Measurements from ENCODE around the gene DNMT3A.

DNMT3A gene

DNA sequence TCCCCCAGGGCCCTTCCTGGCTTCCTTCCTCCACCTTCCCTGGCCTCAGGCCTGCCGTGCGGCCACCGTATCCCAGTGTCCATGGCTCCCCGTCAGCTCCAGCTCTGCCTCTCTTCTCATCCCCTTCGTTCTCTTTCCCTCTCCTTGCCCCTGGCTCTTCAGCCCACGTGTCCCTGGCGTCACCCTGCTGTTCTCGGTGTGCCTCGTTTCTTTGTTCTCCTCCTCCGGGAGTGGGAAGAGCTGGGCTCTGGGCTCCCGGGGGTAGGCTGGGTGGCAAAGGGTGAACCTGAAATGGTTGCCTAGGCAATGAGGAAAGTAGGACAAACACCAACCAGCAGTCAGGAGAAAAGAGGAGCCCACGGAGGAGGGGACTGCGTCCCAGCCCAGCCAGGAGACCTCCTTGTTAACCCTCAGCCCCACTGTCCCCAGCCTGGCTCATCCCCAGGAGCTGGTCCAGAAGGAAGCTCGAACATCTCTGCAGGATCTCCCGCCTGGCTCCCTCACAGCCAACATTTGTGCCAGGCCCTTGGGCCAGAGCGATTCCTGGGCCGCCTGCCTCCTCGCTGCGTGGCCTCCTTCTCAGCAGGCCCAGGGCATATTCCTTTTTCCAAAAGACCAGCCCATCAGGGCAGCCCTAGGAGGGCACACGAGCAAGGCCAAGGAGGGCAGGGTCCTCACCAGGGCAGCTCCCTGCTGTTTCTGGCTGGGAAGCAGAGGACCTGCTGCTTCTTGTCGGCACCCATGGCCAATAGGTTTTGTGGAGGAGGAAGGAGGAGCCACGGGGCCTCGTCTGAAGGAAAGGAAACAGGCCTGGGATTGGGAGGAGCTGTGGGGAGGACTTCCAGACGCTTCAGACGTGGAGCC lies 30.9 kb upstream of the DNMT3A start:
- no peak for DNase-seq

DNA sequence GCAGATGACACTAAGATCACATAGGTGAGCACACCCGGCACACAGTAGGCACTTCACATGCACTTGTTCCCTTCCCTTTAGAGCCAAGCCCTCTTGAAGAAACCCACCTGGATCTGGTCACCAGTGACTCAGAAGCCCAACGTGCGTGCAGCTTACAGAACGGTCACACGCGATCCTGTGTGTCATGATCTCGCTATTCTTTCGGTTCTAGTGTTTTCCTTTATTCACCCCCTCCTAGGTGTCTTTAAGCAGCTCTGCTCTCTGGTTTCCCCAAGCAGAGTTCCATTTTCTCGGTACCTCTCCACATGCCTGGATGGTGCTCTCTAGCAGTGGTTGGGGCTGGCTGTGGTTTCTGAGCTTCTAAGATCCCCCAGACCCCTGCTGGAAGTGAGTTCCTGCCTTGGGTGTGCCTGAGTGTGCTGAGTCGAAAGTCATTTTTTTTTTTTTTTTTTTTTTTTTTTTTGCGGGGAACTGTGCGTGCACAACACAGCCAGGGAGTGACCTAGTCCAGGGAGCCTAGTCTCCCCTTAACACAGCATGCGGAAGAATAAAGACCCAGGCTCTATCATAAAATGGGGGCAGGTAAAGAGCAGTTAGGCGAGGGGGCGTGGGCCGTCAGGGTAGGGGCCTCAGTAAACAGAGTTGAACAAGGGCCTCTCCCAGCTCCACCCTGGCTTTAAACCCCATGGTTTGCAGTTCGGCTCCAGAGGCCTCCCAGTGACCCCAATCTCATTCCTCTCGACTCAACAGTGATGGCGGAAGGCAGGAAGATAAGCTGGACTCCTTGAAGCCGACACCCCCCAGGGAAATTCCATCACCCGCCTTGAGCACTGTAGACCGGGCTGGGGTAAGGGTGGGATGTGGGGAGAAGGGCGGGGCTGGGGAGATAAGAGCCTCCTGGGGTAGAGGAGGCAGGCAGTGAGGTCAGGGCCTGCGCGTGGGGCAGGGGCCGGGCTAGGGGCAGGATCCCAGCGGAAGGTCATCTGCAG lies 29.8 kb upstream of the DNMT3A start:
- no peak for DNase-seq

DNA sequence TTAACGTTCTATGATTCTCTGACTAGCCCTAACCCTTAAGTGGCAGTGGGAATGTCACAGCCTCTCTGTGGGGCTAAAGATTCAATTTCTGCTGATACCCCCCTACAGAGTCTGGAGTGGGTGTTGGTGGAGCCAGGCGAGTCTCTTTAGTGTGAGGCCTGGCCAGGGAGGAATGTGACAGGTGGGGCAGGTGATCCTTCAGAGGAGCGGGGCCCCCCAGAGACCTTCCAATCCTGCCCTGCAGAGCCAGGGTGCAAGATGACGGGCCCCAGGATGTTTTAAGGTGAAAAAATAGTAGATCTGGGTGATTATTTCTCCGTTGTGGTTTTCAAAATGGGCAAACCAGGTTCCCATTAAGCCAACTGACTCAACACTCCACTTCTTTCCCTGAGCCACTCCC lies 28.2 kb upstream of the DNMT3A start:
- DNase-seq, result no peak

DNA sequence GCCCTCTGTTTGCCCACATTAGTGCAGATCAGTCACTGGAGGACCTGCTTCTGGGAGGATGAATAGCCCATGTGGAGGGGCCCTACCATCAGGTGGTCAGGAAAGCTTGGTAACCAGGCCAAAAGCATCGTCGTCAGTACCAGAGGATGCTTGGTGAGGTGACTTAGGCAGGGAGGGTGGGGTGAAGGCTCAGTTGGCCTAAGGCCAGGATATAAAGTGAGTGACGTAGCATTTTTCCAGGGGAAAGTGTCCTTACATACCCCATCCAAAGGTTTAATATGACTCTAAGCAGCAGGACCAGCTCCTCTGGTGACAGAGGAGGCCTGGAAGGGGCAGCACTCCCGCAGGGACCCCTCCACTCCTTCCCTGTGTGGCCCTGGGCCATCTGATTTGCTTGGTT lies 27.7 kb upstream of the DNMT3A start:
- DNase-seq, result no peak

DNA sequence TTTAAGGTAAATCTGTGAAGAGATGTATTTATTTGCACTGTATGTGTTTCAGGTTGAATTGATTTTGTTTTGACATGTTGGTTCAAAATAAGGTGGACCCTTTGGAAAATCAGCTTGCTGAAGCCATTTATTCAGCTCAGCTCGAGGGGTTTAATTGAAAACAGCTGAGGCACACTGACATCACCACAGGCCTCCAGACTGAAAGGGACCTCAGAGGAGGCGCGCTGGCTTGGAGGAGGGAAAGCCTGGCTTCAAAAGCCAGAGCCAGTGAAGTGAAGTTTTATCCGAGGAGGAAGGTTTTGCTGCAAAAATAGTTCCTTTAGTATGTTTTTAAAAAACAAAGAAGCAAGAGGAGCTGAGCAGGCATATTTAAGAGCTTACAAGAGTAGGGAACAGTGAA lies 26.9 kb upstream of the DNMT3A start:
- DNase-seq, result no peak

DNA sequence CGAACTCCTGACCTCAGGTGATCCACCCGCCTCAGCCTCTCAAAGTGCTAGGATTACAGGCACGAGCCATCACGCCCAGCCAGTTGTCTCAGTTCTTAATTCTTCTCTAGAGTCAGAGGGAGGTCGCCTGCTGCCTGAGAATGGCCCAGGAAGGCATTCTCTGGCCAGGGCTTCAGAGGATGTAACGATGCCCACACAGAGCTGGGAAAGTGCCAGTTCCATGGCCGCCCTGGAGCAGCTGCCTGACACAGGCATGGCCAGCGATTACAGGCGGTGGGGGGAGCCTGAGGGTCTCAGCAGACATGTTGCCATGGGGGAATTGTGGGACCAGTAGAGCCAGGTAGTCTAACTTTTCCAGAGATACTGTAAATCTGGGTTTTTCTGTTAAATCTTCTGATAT lies 25.6 kb upstream of the DNMT3A start:
- no peak for DNase-seq

DNA sequence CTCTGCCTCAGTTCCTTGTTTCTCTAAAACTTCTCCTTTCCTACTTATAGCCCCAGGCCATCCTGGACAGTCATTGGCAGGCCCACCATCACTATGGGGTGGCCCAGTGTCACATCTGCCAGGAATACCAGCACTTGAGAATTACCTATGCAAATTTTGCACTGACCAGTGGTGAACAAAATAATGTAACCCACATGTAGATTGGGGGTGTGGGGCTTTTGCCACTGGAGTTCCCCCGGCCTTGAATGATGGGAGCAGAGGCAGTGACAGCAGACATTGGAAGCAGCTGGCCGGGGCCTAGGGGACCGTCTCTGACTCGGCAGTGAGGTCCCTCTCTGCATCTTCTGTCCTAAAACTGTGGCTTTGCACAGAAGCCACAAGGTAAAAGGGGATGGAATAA lies 24.9 kb upstream of the DNMT3A start:
- no peak for DNase-seq

DNA sequence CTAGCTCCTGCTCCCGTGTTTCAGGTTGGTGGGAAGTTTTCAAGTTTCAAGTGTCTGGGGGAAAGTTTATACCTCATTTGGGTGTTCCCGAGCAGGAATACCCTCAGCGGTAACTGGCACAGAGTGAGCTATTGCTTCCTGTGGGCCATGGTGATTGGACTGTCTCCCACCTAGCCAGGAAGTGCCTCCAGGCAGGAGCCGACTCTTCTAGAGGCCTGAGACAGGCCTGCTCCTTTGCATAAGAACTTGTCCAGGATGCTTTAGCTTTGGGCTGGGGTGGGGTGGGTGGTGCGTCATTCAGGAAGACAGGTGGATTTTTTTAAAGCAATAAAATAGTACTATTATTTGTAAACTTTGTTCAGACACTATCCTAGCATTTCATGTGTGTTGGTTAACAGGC lies 23.5 kb upstream of the DNMT3A start:
- DNase-seq, result no peak

DNA sequence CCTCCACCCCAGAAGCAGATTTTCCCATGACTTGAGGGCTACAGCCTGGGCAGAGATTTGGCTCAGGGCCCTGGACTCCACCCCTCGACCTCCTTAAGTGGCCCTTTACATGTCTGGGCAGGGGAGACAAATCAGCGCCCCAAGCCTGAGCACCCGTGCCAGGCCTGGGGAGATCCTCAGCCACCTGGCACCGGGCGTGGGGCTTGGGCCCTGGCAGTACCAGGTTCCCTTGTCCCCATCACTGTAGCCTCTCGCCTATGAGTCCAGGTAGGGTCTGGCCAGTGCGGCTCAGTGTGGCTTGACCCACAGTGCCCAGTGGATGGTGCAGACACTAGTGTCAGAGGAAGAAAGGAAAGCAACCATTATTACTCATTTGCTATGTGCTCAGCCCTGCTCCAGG lies 22.0 kb upstream of the DNMT3A start:
- no peak for DNase-seq

DNA sequence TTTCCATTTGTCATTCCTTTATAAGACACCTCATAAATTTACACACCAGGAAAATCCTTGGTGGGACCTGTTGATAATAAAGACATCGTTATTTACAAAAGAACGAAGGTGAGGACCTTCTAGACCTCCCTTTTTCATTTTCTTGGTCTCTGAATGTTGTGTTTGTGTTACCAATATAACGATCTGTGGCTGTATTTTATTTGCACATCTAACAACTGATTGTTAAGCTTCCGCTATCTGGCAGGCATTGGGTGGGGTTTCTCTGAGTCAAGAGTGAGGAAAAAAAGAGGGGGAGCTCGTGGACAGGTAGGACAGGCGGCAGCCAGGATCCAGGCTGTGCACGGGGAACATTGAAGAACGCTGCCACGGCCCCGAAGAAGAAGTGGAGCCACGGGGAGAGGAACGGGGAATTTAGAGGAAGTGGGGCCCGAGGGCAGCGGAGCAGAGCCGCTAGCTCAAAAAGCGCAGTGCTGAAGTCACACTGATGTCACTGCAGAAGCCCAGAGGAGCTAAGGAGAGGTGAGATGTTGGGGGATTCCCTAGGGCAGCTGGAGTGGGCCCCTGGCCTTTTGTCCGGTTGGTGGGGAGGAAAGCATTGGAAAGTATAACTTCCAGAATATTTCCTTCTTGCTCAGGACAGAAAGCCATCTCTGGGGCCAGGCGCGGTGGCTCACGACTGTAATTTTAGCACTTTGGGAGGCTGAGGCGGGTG lies 20.9 kb upstream of the DNMT3A start:
- DNase-seq, result peak; percentile 43

DNA sequence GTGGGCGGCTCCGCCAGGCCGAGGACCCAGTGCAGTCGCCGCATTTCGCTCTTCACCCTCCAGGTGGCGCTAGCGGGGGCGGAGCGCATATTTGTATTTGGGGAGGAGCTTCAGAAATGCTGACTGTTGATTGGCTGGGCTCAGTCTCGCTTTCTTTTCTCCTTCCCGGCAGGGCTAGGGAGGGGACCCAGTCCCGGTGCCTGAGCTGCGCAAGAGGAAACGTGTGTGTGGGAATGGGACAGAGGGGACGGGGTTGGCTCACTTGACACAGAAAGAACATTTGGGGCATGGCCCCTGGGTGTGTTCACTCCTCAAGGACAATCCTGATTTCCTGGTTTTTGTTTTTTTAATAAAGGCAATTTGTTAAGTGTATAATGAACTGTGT lies 20.3 kb upstream of the DNMT3A start:
- DNase-seq, result peak; percentile 93

DNA sequence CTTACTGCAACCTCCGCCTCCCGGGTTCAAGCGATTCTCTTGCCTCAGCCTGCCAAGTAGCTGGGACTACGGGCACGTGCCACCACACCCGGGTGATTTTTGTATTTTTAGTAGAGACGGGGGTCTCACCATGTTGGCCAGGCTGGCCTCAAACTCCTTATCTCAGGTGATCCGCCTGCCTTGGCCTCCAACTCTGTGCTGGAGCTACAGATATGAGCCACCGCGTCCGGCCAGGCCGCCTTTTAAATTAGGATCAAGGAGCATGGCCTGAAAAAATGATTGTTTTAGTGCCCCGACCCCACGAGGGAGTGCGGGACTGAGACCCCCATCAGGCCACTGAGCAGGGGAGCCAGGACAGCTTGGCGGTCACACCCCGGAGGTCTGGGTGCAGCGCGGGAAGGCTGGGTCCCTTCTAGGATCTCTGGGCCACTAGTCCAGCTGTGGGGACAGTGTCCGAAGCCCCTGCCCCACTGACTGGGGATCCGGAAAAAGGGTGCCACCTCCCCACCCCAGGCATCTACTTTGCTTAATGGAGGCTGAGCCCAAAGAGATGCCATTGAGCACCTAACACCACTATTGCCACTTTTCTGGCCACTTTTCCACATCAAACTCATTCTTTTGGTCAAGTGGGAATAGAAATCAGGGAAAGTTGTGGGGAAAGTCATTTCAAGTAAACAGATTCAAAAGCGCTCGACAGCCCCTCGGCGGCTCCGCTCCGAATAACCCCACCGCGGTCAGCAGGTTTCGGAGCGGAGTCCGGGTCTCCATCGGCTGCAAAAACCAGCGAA lies 19.7 kb upstream of the DNMT3A start:
- no peak for DNase-seq

DNA sequence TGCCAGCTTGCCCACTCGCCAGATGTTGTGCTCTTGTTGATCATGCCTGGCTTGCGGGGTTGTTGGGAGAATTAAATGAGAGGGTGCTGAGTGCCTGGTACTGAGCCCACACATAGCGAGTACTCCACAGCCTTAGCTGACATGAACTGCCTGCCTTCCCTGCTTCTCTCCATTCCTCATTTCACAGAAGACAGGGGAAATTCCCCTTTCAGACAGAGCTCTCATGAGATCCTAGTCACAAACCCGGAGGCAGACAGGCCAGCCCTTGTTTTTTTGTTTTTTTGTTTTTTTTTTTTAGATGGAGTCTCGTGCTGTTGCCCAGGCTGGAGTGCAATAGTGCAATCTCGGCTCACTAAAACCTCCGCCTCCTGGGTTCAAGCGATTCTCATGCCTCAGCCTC lies 17.1 kb upstream of the DNMT3A start:
- DNase-seq, result no peak

DNA sequence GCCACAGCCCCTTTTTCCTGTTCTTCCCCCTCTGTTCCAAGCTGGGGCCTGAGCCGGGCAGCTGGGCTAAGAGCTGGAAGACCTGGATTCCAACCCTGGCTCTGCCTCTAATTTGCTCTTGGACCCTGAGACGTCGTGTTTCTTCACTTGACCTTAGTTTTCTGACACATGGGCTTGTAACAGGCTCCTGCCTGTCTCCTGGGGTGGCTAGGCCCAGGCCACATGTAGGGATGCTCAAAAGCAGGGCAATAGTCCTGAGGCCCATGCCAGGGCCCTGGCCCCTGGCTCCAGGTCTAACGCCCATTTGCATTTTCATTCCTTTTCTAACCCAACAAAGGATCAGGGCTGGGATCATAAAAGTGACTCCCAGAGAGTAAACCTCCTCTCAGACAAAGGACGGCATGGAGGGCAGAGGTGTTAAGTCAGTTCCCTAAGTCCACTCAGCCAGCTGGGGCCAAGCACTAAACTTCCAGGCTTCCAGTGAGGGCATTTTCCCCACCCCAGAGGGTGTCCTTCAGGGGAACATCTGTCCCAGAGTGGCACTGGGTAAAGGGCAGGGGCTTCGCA lies 16.6 kb upstream of the DNMT3A start:
- DNase-seq, result no peak

DNA sequence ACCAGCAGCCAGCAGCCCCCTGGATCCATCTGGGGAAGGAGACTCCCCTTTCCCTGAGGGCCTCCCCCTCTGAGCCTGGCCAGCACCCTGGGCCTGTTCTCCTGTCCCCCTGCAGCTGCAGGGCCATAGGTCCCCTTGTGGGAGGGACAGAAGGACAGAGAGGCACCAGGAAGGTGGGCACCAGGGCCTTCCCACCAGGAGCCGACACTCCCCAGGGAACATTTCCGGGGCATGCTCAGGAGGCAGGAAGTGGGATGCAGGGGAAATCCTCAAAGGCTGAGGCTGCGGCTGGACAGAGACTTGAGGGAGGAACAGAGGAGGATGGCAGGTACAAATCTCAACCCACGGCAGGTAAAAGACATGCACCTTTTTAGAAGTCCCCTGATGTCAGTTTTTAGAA lies 14.4 kb upstream of the DNMT3A start:
- DNase-seq, result no peak

DNA sequence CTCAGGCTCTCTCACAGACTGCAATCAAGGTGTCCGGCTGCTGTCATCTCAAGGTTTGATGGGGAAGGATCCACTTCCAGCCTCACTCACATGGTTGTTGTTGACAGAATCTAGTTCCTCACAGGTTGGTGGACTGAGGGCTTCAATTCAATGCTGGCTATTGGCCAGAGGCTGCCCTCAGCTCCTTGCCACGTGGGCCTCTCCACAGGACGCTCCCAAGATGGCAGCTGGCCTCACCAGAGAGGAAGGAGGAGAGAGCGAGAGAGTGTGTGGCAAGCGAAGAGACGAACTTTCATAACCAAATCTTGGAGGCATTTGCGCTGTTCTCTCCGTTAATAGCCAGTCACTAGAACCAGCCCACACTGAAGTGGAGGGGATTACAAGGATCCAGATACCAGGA lies 13.5 kb upstream of the DNMT3A start:
- DNase-seq, result no peak

DNA sequence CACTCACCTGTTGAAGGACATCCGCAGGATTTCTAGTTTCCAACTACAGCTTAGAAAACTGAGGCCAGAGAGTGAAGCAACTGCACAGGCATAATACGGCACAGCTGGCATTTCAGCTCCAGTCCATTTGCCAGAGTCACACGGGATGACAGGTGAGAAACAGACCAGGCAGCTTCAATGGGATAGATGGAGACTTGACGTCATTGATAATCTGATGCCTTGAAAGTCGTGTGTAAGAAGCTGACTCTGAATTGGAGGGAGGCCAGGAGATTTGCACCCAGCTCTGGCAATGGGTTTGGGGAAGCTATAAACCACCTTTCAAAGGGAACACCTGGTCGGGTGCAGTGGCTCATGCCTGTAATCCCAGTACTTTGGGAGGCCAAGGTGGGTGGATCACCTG lies 12.4 kb upstream of the DNMT3A start:
- no peak for DNase-seq

DNA sequence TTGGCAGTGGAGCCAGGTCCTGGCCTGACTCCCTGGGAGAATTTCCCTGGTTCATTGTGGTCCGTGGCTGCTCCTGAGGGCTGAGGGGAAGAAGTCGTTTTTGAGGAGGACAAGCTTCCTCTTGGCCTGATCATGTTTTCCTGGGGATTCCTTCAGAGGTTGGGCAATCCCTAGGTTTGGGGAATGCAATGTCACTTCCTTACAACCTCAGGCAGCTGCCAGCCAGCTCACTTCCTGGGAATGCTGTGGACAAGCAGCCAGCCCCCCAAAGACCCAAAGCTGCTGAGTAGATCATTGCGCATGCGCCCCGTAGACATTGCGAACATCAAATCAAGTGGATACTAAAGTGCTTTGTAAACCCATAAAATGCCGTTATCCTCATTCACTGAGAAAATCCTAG lies 7.7 kb upstream of the DNMT3A start:
- no peak for DNase-seq

DNA sequence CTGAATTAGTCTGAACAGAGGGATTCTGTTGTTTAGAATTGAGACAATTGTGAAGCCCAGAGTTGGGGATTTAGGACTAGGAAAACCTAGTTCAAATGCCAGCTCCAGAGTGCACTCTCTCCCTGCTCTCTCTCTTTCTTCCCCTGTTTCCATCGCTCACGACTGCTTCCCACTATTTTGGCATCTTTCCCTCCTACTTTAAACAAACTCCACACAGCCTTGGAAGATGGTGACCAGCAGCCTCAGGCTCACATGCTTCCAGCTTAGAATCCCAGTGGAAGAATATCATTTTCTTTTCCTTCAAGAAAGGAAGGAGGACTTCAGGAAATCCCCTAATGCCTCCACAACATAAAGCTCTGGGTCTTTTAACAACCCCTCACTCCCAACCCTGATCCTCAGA lies 6.1 kb upstream of the DNMT3A start:
- DNase-seq, result no peak

DNA sequence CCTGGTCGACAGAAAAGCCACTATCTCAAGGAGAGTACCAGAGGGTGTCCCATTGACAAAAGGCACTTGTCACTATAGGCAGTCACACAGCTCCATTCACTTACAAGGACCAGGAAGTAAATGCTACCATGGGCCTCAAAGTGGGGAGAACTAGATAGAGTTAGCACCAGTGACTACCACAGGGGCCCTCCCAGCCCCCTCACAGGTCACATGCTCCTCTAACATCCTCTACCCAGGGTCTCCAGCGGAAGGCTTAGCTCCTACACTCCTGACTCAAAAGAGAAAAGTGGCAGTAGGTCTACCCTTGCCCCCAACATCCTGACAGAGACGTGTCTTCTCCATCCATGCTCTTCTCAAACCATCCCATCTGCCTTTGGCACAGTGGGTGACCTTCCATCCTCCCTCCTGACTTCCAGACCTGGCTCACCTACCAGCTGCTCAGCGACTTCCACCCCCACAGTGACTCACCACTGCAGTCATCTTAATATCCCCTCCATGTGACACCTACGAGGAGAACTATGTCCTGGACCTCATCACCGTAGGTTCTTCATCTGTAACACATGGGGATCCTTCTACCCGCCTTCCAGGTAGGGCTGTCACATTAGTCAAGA lies 5.6 kb upstream of the DNMT3A start:
- DNase-seq, result no peak

DNA sequence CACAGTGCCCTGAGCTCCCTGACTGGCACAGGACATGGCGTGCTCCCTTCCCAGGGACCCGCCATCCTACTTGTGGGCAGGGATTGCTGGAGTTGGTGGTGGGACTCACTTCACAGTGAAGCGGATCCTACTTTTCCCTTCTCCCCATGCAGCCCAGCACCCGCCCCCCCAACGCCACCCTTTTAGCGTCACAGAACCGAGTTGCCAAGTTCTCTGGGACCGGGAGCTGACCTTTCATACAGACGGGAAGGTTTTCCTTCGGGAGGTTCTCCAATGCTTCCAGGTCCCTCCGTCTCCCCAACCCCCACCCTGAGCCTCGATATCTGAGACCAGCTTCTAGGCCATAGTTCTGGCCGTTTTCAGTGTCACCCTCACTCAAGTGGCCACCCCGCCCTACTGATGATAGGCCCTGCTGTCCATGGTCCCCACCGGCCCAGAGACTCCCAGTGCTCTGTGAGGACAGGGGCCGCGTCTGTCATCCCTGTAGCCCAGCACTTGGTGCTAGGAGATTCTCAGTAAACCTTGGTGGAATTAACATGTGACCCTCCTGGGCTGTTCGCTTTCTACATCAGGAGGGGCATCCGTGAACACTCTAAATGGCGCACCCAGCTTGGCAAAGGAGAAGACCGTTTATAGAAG lies 1.6 kb upstream of the DNMT3A start:
- DNase-seq, result no peak

Data from effector CD4-positive, alpha-beta T cell (primary cell).